ENCODE results near the gene SURF2. TPM values are rescaled to one million over a fixed set of nuclear protein-coding genes. Genes with fewer than 3 reads are reported as not detected.

Gene SURF2
- total RNA-seq, 4 donors from 2014 or later, result 16.1 to 36.4 (median 28.7) TPM

DNA sequence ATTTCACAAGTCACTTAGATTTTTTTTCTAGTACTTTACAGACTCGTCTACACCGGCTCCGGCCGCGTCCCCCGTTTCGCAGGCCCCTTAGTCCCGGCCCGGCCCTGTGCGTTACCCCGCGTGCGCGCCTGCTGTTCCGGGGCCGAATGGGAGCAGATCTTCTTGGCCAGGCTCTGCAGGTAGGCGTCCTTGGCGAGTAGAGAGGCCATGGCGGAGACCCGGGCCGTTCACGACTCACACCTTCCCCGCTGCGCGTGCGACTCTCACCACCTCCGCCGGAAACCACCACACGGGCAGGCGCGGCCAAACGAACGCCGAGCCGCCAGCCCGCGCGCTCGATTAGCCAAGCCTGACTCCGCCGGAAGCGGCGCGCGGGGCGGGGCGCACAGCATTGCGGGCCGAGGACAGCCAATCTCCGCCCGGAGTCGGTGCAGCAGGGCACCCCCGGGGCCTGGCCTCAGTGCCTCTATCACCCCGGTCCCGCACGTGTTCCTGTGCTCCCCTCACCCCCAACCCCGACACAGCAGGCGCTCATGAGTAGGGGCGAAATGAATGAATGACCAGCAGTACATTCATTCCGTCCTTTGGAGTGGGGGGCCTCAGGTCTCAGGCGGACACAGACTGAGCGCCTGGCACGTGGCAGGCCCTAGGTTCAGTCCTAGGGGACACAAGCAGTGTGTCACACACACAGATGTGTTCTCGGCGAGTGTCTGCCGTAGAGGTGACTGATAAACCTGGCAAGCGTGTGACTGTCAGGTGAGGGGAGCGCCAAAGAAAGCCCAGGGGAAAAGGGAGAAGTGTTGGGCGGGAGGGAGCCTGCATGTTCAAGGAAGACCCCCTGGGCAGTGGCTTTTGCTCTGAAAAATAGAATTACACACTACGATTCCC lies 20.2 kb upstream of the SURF2 start, which contains the start of gene SURF6:
TSS of gene SURF6 (minus strand) at position 265 of the 888 bp plus-strand sequence. CDS start at position 209, 56 bp downstream.
- Histone ChIP-seq H3K4me1 (peaks cover 19 to 41% (median 34%) of the 10 kb centered on the region in 4 donors), H3K27me3 (no peaks in the 10 kb centered on the region), H3K9me3 (no peaks in the 10 kb centered on the region), H3K27ac (replicated peaks in 1 of 4) (peak within 1 kb of the TSS; percentile 70 to 82 (median 74)), H3K4me3 (peak within 1 kb of the TSS; percentile 82 to 90 (median 86)), H3K36me3 (peaks cover 42 to 65% (median 53%) of the 10 kb centered on the region in 4 donors)
- intact Hi-C loops (cut with DNase I), result loop anchor here (10.0 kb wide), 1 partner anchor 231 kb away; no protein-coding TSS in a partner anchor
- WGBS, result 10% methylated on average over 22 of the region's 70 CpGs
- DNase-seq (ENCODE audit: extremely low spot score), result peak; percentile 97
- no peak for TF ChIP-seq POLR2A (IDR thresholded peaks at IDR 0.05; ENCODE audit: low read depth)
- TF ChIP-seq POLR2AphosphoS5 (IDR thresholded peaks at IDR 0.05), result peak; percentile 82 to 98
- TF ChIP-seq CTCF (IDR thresholded peaks at IDR 0.05), result peak in 2 of 3 experiments; percentile 11 to 36

GRCh38 chr9:133339641-133340040 lies 16.7 kb upstream of the SURF2 start:
- Histone ChIP-seq H3K27me3 (no peaks in the 10 kb centered on the region), H3K4me3 (no peak overlapping the region), H3K4me1 (peaks cover 14 to 34% (median 30%) of the 10 kb centered on the region in 4 donors), H3K36me3 (peaks cover 32 to 65% (median 54%) of the 10 kb centered on the region in 4 donors), H3K9me3 (no peaks in the 10 kb centered on the region), H3K27ac (replicated peaks in 1 of 4) (peak overlapping the region in 1 of 4 donors; percentile 27)
- WGBS, result 72% methylated on average over 5 of the region's 5 CpGs
- intact Hi-C loops (cut with DNase I), result loop anchor here (10.0 kb wide), 1 partner anchor 235 kb away; no protein-coding TSS in a partner anchor
- DNase-seq (ENCODE audit: extremely low spot score), result no peak
- no peak for TF ChIP-seq POLR2AphosphoS5 (IDR thresholded peaks at IDR 0.05)
- TF ChIP-seq CTCF (IDR thresholded peaks at IDR 0.05), result no peak
- no peak for TF ChIP-seq POLR2A (IDR thresholded peaks at IDR 0.05; ENCODE audit: low read depth)
- no peak for TF ChIP-seq EP300 (IDR thresholded peaks at IDR 0.05)

DNA sequence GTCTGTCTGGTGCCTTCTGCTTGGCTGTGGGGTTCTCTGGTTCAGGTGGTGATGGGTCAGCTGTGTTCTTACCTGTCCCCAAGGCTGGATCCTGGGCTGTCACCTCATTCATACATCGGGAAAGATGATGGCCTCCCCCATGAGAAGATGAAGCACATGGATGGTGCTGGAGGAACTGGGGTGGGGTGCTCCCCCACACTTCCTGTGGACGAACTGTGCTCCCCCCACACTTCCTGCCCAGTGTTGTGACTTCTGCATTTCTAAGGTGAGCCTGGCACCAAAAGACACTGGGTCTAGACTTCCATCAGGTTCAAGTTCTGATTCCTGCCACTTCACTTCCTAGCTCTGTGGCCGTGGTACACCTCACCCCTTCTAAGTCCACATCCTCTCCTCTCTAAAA lies 16.1 kb upstream of the SURF2 start:
- no peak for DNase-seq (ENCODE audit: extremely low spot score)
- no peak for TF ChIP-seq POLR2A (IDR thresholded peaks at IDR 0.05; ENCODE audit: low read depth)
- no peak for TF ChIP-seq EP300 (IDR thresholded peaks at IDR 0.05)
- no peak for TF ChIP-seq CTCF (IDR thresholded peaks at IDR 0.05)
- TF ChIP-seq POLR2AphosphoS5 (IDR thresholded peaks at IDR 0.05), result no peak
- peaks cover 8 to 28% (median 27%) of the 10 kb centered on the region in 4 donors for H3K4me1 ChIP-seq
- intact Hi-C loops (cut with DNase I), result no loop called here
- H3K9me3 ChIP-seq, result no peaks in the 10 kb centered on the region
- H3K27me3 ChIP-seq, result no peaks in the 10 kb centered on the region
- peaks cover 32 to 70% (median 60%) of the 10 kb centered on the region in 4 donors for H3K36me3 ChIP-seq
- no peak overlapping the region for H3K4me3 ChIP-seq
- H3K27ac ChIP-seq (replicated peaks in 1 of 4), result no peak overlapping the region
- 46% methylated on average over 2 of the region's 3 CpGs for WGBS

DNA sequence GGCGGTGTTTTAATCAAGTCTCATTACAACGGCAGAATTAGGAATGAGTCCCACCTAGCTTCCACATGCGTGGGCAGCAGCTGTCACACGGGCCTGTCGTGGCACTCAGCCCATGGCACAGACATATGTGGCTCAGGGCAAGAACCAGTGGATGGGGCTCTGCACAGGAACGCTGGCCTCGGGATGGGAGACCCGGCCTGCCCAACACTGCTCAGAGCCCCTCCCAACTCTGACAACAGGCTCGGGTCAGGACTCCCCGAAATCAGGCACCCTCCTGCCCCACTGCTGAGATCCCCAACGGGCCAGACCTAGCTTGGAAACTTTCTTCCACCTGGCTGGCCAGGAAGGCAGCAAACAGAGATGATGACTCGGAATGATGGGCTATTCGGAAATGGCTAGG lies 15.4 kb upstream of the SURF2 start:
- 69% methylated on average over 9 of the region's 13 CpGs for WGBS
- peaks cover 7 to 32% (median 30%) of the 10 kb centered on the region in 4 donors for H3K4me1 ChIP-seq
- H3K4me3 ChIP-seq, result no peak overlapping the region
- intact Hi-C loops (cut with DNase I), result no loop called here
- peaks cover 37 to 77% (median 66%) of the 10 kb centered on the region in 4 donors for H3K36me3 ChIP-seq
- H3K27me3 ChIP-seq, result no peaks in the 10 kb centered on the region
- DNase-seq (ENCODE audit: extremely low spot score), result no peak
- TF ChIP-seq POLR2AphosphoS5 (IDR thresholded peaks at IDR 0.05) (no peak), POLR2A (IDR thresholded peaks at IDR 0.05; ENCODE audit: low read depth) (no peak), CTCF (IDR thresholded peaks at IDR 0.05) (no peak), EP300 (IDR thresholded peaks at IDR 0.05) (no peak)
- H3K9me3 ChIP-seq, result no peaks in the 10 kb centered on the region
- peak overlapping the region in 2 of 4 donors; percentile 19 to 43 for H3K27ac ChIP-seq (replicated peaks in 1 of 4)
